Epithelial cell of prostate (primary cell): ENCODE measurements around the gene SPTLC1.
A peak's percentile ranks its signal among the peaks of the same experiment; 100 is the strongest.
"Not testable (repeated sequence)": the region's sequence is repeated elsewhere in the genome, so short reads cannot be mapped to it uniquely, and the experiment has no call there.

Source experiments
- DNase-seq: peaks from one replicate; pipeline ENCODE4 v3.0.0-alpha.2; 2011; ENCODE audit warnings: low read depth, low spot score
- H3K27ac ChIP-seq: fragments of 450-650 bp; 2 replicates; pipeline ENCODE4 v1.5.1; 2017; ENCODE audit warnings: mild to moderate bottlenecking

SPTLC1 gene

DNA sequence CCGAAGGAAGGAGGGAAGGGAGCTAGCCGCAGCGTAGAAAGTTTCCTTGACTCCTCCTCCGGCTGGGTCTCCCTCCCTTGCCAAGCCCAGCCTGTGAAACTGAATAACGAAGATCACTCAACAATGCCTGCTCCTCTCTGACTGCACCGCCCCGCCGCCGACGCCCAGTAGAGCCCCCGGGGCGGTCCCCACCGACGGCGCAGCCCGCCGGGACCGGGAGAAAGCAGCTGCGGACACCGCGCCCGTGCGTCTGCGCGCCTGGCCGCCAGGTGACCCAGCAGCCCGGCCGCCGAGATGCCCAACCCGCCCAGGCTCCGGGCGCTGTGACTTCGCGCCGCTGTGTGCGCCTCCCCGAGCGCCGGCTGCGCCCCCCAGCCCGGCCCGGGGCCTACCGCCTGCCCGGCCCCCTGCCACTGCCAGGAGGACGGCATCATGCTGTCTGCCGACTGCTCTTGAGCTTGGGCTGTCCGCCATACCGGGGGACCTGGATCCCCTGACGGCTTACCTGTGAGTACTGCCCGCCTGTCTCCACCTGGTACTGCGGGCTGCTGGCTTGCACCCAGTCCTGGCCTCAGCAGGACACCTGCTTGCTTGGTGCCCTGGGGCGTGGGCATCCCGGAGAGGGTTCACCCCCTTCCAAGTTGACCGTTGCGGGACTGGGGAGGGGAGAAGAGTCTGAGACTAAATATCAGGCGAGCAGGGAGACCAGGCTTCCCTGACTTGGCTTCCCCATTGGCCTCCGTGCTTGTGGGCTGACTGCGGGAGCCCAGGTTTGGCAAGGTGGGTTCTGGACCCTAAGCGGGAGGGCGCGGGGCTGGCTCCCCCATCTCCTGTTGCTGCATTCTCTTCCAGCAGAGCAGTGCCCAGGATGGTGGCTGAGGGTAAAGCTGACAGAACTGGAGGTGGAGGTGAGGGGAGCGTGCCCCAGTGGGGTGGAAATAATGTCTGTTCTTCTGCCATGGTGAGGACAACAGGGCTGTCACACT lies 26.2 kb upstream of the SPTLC1 start:
- no peak for DNase-seq
- no peak overlapping the region for H3K27ac ChIP-seq

DNA sequence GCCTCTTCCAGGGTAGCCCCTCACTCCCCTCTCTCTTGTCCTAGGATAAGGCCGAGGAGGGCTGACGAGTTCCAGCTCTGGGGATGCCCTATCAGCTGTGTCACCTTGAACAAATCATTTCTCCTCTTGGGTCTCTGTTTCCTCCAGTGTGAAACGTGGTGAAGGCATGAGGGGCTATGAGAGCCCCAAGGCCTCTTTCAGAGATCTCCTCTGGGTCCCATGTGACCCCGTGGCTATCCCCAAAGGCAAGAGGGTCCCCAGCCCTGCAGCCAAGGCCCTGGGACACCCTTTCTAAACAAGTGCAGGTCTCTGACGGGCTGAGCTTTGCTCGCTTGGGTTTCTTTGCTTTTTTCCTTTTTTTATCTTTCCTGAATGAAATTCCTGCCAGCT lies 25.5 kb upstream of the SPTLC1 start:
- no peak for DNase-seq
- no peak overlapping the region for H3K27ac ChIP-seq

DNA sequence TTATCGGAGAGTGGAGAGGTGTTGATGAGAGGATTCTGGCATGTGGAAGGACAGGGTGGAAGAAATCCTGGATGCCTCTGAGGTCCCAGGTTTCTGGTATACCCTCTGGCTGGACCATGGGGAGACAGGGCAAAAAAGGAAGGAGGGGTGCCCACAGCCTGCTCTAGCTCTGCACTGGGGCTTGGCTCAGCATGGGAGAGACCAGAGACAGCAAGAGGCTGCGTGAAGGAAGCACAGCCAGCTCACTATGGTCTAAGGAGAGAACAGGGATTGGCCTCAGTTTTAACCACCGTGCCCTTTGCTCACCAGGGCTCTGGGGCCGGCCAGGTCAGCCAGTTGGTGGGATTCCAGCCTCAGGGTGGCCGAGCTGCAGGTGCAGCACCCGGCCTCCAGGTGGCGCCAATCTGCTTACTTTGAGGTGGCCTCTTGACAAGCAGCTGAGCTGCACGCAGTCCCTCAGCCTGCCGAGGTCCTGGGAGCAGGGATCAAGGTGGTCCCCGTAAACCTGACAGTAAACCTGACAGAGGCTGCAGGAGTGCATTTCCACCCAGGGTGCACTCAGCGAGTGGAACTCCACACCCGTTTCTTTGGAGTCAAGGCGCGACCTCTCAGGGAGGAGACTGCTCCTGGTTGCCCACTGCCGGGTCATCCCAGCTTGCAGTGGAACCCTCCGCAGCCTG lies 25.0 kb upstream of the SPTLC1 start:
- no peak overlapping the region for H3K27ac ChIP-seq
- DNase-seq, result no peak

DNA sequence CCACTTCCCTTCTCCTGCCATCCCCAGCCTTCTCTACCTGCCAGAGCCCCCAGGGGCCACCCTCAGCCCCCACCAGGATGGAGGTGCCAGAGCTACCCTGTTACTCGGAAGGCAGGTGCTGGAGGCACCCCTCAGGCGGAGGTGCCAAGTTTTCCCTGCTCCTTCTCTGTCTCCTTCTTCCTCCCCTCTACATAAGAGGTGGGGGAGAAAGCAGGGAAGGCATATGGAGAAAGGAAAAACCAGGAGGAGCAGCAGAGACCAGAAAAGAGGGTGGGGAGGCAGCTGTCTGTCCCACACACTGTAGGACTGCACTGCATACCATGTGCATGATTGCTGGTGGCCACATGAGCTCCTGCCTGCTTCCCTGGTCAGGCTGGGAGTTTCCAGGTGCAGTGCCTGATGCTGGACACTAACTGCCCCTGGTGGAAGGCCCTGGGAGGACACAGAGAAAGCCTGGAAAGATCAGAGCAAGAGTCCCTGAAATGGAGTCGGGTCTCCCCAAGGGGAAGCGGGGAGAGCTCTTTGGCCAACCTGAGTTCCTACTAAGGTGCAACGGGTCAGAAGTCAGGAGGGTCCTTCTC lies 23.8 kb upstream of the SPTLC1 start:
- DNase-seq, H3K27ac ChIP-seq: not testable (repeated sequence)

DNA sequence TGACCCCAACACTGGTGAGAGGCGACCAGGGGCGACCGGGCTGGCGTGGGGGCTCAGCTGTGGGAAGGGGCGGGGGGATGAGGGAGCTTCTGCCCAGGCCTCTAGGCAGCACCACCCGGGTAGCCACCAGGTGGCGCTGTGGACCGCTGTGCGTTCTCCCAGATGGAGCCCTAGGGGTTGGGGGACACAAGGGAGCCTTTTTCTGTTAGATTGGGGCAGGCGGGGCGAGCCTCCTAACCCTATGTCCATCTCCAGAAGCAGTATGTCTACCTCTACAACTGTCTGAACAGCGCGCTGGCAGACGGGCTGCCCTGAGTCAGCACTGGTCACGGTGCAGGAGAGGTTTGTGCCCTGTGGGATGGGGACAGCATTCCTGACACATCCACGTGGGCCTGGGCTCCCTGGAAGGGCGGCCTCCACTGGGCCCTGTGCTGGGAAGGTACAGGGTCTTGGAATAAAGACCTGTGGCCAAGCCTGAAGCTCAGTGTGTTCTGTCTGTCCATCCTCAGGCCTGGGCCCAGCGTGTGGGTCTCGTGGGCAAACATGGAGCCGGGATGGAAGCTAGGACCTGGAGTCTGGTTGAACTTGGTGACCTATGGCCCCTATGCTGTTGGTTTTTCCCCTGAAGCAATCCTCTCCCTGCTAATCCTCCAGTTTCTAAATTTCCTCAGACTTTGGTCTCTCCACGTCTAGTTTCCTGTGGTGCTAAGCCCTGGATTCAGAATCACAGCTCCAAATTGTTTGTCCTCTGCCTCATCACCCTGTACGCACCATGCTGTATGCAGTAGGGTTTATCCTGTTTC lies 23.1 kb upstream of the SPTLC1 start:
- no peak overlapping the region for H3K27ac ChIP-seq
- no peak for DNase-seq

DNA sequence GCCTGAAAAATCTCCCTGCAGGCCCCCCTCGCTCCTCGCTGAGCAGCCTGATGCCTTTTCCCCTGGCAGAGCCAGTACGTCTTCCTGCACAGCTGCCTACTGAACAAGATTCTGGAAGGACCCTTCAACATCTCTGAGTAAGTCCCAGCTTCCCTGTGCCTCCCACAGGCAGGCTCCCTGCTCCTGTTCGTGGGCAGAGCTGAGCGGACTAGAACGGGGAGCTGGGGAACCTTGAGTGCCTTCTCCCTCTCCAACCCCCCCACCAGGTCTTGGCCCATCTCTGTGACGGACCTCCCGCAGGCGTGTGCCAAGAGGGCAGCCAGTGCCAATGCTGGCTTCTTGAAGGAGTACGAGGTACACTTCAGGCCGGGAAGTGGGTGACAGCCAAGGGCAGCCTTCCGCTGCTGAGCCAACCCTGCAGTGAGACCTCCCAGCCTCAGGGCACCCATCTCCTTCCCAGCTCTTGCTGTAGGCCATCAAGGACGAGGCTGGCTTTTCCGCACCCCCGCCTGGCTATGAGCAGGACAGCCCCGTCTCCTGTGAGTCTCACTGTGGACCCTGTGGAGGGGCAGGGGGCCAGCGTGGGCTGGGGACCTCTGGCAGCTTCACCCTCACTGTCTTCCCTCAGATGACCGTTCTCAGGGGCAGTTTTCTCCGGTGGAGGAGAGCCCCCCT lies 21.1 kb upstream of the SPTLC1 start:
- no peak for DNase-seq
- H3K27ac ChIP-seq, result no peak overlapping the region

DNA sequence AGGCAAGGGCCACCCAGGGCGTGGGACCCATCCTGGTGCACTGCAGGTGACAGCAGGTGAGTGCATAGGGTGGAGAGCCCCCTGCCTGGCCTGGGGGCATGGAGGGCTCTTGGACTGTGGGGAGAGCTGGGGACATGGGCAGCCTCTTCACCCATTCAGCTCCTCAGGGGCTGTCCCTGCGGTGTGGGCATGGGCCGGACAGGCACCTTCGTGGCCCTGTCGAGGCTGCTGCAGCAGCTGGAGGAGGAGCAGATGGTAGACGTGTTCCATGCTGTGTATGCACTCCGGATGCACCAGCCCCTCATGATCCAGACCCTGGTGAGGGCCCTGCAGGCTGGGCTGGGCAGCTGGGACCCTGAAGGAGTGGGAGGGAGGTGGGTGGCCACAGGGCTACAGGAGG lies 20.4 kb upstream of the SPTLC1 start:
- no peak for DNase-seq
- no peak overlapping the region for H3K27ac ChIP-seq

DNA sequence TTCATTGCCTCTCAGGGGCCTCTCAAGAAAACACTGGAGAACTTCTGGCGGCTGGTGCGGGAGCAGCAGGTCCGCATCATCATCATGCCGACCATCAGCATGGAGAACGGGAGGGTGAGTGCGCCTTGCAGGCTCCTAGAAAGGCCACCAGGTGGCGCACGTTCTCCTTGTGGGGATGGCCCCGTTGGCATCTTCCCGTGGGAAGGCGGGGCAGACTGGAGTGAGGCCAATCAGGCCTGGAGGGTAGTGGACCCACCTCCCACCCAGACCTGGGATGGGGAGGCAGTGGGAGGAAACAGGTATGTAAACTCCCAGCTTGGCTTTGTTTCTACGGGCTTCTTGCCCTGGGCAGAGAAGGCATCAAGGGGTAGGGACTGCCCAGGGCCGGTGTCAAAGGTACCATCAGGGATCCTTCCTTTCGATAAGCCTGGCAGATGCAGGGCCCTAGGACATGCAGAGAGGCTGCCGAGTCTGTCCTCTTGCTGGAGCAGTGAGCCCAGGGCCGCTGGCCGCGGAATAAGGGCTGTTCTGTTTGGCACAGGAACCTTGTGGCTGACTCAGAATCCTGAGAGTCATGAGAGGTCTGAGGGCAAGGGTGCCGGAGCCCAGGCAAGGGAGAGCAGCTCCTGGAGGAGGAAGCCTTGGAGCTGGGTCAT lies 18.9 kb upstream of the SPTLC1 start:
- peak overlapping the region; percentile 24 for H3K27ac ChIP-seq
- no peak for DNase-seq

DNA sequence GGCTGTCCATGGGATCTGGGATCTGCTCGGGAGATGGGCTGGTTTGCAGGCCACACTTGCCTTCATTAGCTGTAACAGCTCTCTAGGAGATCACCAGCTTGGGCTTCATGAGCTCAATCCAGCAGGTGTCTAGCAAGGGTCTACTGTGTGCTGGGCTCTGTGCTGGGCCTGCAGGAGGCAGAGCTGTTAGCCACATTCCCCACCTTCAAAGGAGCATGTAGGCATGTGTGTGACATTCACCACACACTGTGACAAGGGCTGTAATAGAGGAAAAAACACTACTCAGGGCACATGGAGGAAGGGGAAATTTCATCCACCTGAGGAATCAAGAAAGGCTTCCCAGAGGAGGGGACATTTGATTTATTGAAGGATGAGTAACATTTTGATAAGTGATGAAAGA lies 17.7 kb upstream of the SPTLC1 start:
- not testable (repeated sequence) for H3K27ac ChIP-seq

DNA sequence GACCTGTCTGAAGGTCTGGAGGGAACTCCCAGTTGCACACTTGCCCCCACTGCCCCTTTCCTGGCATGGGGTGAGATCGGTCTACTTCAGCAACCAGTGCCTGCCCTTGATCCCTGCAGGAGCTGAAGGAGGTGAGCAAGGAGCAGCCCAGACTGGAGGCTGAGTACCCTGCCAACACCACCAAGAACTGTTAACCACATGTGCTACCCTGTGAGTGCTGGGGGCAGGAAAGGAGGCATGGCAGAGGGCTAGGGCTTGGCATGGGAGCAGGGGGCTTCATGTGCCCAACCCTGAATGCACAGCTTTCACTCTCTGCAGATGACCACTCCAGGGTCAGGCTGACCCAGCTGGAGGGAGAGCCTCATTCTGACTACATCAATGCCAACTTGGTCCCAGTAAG lies 17.3 kb upstream of the SPTLC1 start:
- DNase-seq, result no peak
- H3K27ac ChIP-seq, result no peak overlapping the region

More for the DNA sequence above, 17.7 kb upstream of the SPTLC1 start:
- DNase-seq, result not testable (repeated sequence)

DNA sequence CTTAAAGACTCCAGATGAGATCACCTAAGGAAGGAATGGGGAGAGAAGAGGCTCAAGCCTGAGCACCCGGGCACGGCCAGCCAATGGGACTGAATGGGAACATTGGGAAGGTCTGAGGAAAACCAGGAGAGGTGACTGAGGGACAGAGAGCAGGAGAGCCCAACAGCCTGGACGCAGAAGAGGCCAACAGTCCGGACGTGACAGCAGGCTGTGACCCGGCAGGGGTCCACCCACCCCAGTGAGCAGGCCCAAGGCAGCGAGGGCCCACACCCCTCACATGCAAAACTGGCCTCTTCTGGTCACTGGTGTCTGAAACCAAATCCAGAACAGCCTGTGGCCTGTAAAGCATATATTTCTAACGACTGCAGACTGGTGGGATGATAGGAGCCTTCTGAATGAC lies 7.6 kb upstream of the SPTLC1 start:
- DNase-seq, result no peak
- H3K27ac ChIP-seq, result no peak overlapping the region

DNA sequence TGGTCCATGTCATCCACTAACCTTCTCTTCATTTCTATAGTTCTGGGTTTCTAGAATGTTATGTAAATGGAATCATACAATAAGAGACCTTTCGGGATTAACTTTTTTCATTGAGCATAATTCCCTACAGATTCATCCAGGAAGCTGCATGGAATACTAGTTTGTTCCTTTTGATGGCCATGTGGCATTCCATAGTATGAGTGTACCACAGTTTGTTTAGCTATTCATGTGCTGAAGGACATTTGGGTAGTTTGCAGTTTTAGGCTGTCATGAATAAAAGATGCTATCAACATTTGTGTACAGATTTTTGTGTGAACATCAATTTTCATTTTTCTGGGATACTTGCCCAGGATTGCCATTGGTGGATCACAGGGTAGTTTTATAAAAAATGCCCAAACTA lies 6.8 kb upstream of the SPTLC1 start:
- no peak for DNase-seq
- no peak overlapping the region for H3K27ac ChIP-seq

DNA sequence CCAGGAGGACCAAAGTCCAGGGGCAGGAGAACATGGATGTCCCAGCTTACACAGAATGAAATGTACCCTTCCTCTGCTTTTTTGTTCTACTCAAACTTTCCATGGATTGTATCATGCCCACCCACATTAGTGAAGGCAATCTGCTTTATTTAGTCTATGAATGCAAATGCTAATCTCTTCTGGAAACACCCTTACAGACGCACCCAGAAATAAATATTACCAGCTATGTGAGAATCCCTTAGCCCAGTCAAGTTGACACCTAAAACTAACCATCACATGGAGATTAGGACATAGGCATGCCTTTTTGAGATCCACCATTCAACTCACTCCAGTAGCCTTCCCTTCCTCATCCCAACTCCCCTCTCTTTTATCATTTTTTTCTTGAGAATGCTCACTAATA lies 6.1 kb upstream of the SPTLC1 start:
- no peak overlapping the region for H3K27ac ChIP-seq
- no peak for DNase-seq

DNA sequence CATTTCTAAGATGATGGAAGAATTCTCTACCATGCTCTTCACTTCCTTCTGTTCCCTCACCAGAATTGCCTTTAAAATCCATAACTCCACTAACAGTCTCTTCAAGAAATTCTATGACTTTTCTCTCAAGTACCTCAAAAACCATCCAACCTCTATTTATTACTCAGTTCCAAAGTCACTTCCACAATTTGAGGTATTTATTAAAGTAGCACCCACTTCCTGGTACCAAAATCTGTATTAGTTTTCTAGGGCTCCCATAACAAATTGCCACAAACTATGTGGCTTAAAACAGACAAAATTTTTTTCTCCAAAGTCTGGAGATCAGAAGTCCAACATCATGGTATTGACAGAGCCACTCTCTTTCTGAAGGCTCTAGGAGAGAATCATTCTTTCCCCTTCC lies 4.9 kb upstream of the SPTLC1 start:
- H3K27ac ChIP-seq, result no peak overlapping the region
- no peak for DNase-seq

DNA sequence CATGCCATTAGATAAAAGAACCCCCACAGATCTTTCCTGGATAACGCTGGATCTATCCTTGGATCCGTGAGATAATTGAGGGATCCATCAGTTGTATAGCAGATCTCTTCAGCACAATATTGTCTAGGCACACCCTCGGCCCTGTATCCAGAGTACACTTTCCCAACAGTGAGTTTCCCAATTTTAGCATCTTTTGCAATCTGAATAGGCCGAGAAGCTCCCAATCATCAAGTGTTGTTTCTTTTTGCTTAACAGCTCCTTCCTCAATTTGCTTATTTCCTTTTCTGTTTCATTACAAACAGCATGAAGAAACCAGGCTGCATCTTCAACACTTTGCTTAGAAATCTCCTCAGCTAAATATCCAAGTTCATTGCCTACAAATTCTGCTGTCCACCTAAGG lies 4.4 kb upstream of the SPTLC1 start:
- no peak for DNase-seq
- H3K27ac ChIP-seq, result no peak overlapping the region

DNA sequence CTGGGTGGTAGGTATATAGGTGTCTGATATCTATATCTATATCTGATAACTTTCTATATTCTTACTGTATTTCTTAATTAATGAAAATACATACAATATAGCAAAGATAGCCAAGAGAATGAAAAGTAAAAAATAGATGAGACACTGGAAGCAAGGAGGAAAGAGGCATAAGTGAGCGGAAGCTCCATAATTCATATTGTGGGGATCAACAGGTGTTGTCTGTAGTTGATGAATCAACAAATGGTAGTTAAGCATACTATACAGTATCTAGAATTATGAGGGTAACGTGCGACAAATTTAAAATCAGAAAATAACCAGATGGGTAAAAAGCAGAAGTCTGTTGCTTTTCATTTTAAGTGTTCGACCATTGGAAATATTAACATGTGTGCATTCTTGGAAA lies 7.1 kb downstream of the SPTLC1 start:
- DNase-seq, result no peak
- H3K27ac ChIP-seq, result no peak overlapping the region

DNA sequence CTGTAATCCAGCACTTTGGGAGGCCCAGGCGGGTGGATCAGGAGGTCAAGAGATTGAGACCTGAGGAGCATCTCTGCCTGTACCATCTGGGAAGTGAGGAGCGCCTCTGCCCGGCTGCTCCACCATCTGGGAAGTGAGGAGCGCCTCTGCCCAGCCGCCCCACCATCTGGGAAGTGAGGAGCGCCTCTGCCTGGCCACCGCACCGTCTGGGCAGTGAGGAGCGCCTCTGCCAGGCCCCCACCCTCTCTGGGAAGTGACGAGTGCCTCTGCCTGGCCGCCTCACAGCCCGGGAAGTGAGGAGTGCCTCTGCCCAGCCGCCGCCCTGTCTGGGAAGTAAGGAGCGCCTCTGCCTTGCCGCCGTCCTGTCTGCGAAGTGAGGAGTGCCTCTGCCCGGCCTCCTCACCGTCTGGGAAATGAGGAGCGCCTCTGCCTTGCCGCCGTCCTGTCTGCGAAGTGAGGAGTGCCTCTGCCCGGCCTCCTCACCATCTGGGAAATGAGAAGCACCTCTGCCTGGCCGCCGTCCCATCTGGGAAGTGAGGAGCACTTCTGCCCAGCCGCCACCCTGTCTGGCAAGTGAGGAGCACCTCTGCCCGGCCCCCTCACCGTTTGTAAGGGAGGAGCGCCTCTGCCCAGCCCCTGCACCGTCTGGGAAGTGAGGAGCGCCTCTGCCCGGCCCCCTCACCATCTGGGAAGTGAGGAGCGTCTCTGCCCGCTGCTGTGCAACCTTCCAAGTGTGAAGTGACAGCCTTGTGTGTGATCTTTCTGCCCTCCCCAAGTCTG lies 9.6 kb downstream of the SPTLC1 start:
- not testable (repeated sequence) for H3K27ac ChIP-seq, DNase-seq

DNA sequence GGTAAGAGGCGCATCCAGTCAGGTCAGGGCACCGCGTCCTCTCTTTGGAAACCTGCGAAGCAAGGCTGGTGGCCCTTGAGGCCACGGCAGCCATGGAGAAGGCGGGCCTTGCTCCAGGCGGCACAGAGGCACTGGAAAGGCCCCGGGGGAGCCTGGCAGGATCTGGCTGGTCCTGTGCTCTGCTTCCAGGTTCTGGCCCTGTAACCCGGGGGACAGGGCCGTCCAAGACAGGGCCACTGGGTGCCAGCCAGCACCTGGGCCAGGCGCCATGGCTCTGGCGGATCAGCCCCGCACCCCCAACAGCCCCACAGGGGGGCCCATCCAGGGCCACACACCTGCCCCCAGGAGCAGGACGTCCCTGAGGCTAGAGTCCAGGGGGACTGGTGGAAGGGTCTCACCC lies 11.6 kb downstream of the SPTLC1 start:
- H3K27ac ChIP-seq, DNase-seq: not testable (repeated sequence)
